Endothelial cell of umbilical vein (primary cell): ENCODE data around the gene IGF2BP2. TPM values are rescaled to one million over a fixed set of nuclear protein-coding genes. Genes with fewer than 3 reads are reported as not detected.

ENCODE experiments used
- BruUV-seq: library from RNA; stranded (reverse); fragments of 400-500 nt; replicated peaks from 2 replicates; lab custom pipeline; 2021; lab: Mats Ljungman, UMichigan
- CTCF ChIA-PET: fragments of 300-600, 350-600 bp; sonication (Branson Sonifier 250); formaldehyde crosslinking; loops from one replicate; lab custom pipeline; 2021; ENCODE audit warnings: antibody characterized with exemption, inconsistent platforms; lab: Charles Lee
- POLR2A ChIA-PET: fragments of 300-600, 350-600 bp; sonication (Branson Sonifier 250); formaldehyde crosslinking; loops from one replicate; lab custom pipeline; 2021; ENCODE audit warnings: antibody characterized with exemption, inconsistent platforms; lab: Charles Lee
- DNase-seq: peaks from one replicate; pipeline ENCODE4 v3.0.0-alpha.2; 2011; ENCODE audit warnings: low read depth, low spot score
- FAIRE-seq: peaks from 2 replicates; lab custom pipeline; 2011; peaks lifted over from hg19 to GRCh38; lab: Jason Lieb, UNC
- H2AFZ ChIP-seq: 2 replicates; pipeline ENCODE4 v1.6.0; 2012; ENCODE audit warnings: low read depth, low read length, control low read depth, inconsistent platforms
- H3K27ac ChIP-seq: 2 replicates; pipeline ENCODE4 v1.5.1; 2011; ENCODE audit warnings: low read depth, mild to moderate bottlenecking, control low read depth, low read length, moderate library complexity; ENCODE audit not compliant: insufficient read depth
- H3K27me3 ChIP-seq, 2 experiments: 2 replicates each; pipeline versions ENCODE4 v1.6.0 to v1.6.1; 2011; ENCODE audit warnings: low read length in 2 of 2, mixed read lengths in 1 of 2; ENCODE audit not compliant: control insufficient read depth in 2 of 2, insufficient read depth in 2 of 2
- H3K36me3 ChIP-seq, 2 experiments: 2 replicates in 1 of 2; 3 replicates in 1 of 2; pipeline ENCODE4 v1.5.1; 2011; ENCODE audit warnings: low read length in 2 of 2, mild to moderate bottlenecking in 1 of 2, moderate library complexity in 1 of 2; ENCODE audit not compliant: control insufficient read depth in 2 of 2, insufficient read depth in 2 of 2; ENCODE audit errors: extremely low read depth in 1 of 2
- H3K4me1 ChIP-seq: 3 replicates; pipeline ENCODE4 v1.5.1; 2011; ENCODE audit warnings: mild to moderate bottlenecking, low read length; ENCODE audit not compliant: control insufficient read depth, insufficient read depth; ENCODE audit errors: extremely low read depth
- H3K4me2 ChIP-seq: 2 replicates; pipeline ENCODE4 v1.6.1; 2011; ENCODE audit warnings: low read length, control low read depth, mixed read lengths; ENCODE audit not compliant: insufficient read depth
- H3K4me3 ChIP-seq, 3 experiments: fragments of 200-600 bp in 1 of 3; sonication (generic), shearing (Covaris generic) in 1 of 3; replicated peaks in 1 of 3; 2 replicates each; pipeline ENCODE4 v1.5.1; 2011 to 2016; ENCODE audit warnings: control low read depth in 3 of 3, low read length in 3 of 3, mild to moderate bottlenecking in 2 of 3, inconsistent platforms in 1 of 3, low read depth in 1 of 3, moderate library complexity in 1 of 3; ENCODE audit not compliant: insufficient read depth in 1 of 3
- H3K79me2 ChIP-seq: 2 replicates; pipeline ENCODE4 v1.6.0; 2012; ENCODE audit warnings: low read length, inconsistent platforms; ENCODE audit not compliant: control insufficient read depth, insufficient read depth
- H3K9ac ChIP-seq: replicated peaks from 2 replicates; pipeline ENCODE3; 2011; ENCODE audit warnings: low read length, control low read depth; ENCODE audit not compliant: insufficient read depth; ENCODE audit errors: extremely low read depth
- H3K9me1 ChIP-seq: replicated peaks from 3 replicates; pipeline ENCODE4 v1.6.0; 2011; ENCODE audit warnings: mild to moderate bottlenecking, low read length; ENCODE audit not compliant: control insufficient read depth, insufficient read depth; ENCODE audit errors: extremely low read depth
- H3K9me3 ChIP-seq: replicated peaks from 2 replicates; pipeline ENCODE4 v1.5.1; 2012; ENCODE audit warnings: low read length, inconsistent platforms; ENCODE audit not compliant: control insufficient read depth, insufficient read depth
- H4K20me1 ChIP-seq: replicated peaks from 2 replicates; pipeline ENCODE3; 2011; ENCODE audit warnings: mild to moderate bottlenecking, low read length; ENCODE audit not compliant: control insufficient read depth, insufficient read depth; ENCODE audit errors: extremely low read depth
- CTCF ChIP-seq, 2 donors: IDR thresholded peaks; 1 replicate in 1 of 2; 2 replicates in 1 of 2; pipeline ENCODE4 v1.5.1; 2011; ENCODE audit warnings: low read length in 2 of 2, mild to moderate bottlenecking in 2 of 2, moderate library complexity in 2 of 2, control low read depth in 1 of 2, inconsistent platforms in 1 of 2, low read depth in 1 of 2; ENCODE audit not compliant: insufficient read depth in 1 of 2; ENCODE audit errors: extremely low read depth in 1 of 2
- FOS ChIP-seq: IDR thresholded peaks from 2 replicates; pipeline ENCODE4 v1.6.1; 2011; ENCODE audit warnings: mild to moderate bottlenecking, low read length, moderate library complexity, borderline replicate concordance; ENCODE audit not compliant: insufficient read depth
- GATA2 ChIP-seq: IDR thresholded peaks from 2 replicates; pipeline ENCODE4 v1.7.0; 2011; ENCODE audit warnings: low read depth, mild to moderate bottlenecking, moderate library complexity, mixed read lengths, low read length; ENCODE audit not compliant: insufficient read length, insufficient read depth
- MYC ChIP-seq: IDR thresholded peaks from one replicate; pipeline ENCODE4 v1.6.1; 2011; ENCODE audit warnings: mild to moderate bottlenecking, low read depth, low read length
- POLR2A ChIP-seq: IDR thresholded peaks from 2 replicates; pipeline ENCODE4 v1.6.1; 2012; ENCODE audit warnings: low read depth, mild to moderate bottlenecking, control low read depth, low read length
- POLR2AphosphoS5 ChIP-seq: IDR thresholded peaks from 2 replicates; pipeline ENCODE4 v1.6.1; 2012; ENCODE audit warnings: low read depth, mild to moderate bottlenecking, control low read depth, low read length, moderate library complexity; ENCODE audit not compliant: insufficient read depth
- dilution Hi-C: fragments of 300-500 bp; cut with MboI; formaldehyde crosslinking; loops from one replicate; pipeline ENCODE4 v1.15.0; 2019; ENCODE audit warnings: low sequenced_read_pairs; ENCODE audit not compliant: extremely low pct_ligation_motif_present
- intact Hi-C: fragments of 100-400 bp; cut with micrococcal nuclease; formaldehyde crosslinking; loops from one replicate; pipeline ENCODE4 v1.10.0; 2022
- polyA plus RNA-seq, 4 experiments: library from polyadenylated mRNA; depleted of rRNA in 3 of 4; stranded (reverse) in 3 of 4; unstranded in 1 of 4; fragments of >200 nt; gene quantifications; 2 replicates each; pipeline versions ENCODE4 v1.2.1 to v1.2.3, GENCODE V29; 2011 to 2012; ENCODE audit warnings: missing spikeins in 1 of 4
- total RNA-seq: library from RNA; stranded (reverse); gene quantifications from 2 replicates; pipeline ENCODE4 v1.2.3, GENCODE V29; 2021

IGF2BP2 gene
- total and polyA plus RNA-seq, 2 donors (not counting 3 experiments of a cell fraction or from before 2014, with no cell fraction given): 10.7 to 130 TPM

GRCh38 chr3:185823078-185824044, 1.5 kb downstream of the IGF2BP2 start:
- Histone ChIP-seq H3K27me3 (no peaks in the 10 kb centered on the region), H3K9ac (peak overlapping the region; percentile 99), H3K79me2 (peaks cover 79% of the 10 kb centered on the region), H3K9me3 (no peaks in the 10 kb centered on the region), H3K36me3 (no peaks in the 10 kb centered on the region), H3K4me2 (peak overlapping the region; percentile 85), H4K20me1 (peaks cover 11% of the 10 kb centered on the region), H3K27ac (peak overlapping the region; percentile 84), H3K4me1 (peaks cover 45% of the 10 kb centered on the region), H3K4me3 (peak overlapping the region; percentile 87 to 100 (median 98)), H3K9me1 (no peaks in the 10 kb centered on the region), H2AFZ (no peak overlapping the region)
- dilution Hi-C loops: no loop called here
- ChIA-PET POLR2A (interaction anchor here (0.6 to 1.8 kb wide), 5 partner anchors 89 to 163 kb away, joined by 3 to 6 read pairs (median 3); partner anchors contain the start of gene TRA2B), CTCF (interaction anchor here (0.7 to 5.5 kb wide), 17 partner anchors 31 to 165 kb away, joined by 3 to 51 read pairs (median 5); no protein-coding TSS in a partner anchor)
- BruUV-seq: no TSS peak
- DNase-seq (peak; percentile 51), FAIRE-seq (no peak)
- intact Hi-C loops: loop anchor here (2.0 to 5.0 kb wide), 3 partner anchors 83 to 236 kb away; partner anchors contain the start of gene SENP2
- TF ChIP-seq POLR2AphosphoS5 (no peak), MYC (no peak), POLR2A (no peak), FOS (no peak), CTCF (IDR thresholded peaks at IDR 0.05; ENCODE audit: extremely low read depth in 1 of 2, insufficient read depth in 1 of 2, low read depth in 1 of 2, low read length in 2 of 2) (peak in 1 of 2 donors; percentile 16), GATA2 (no peak)
